Measurements from ENCODE around the gene RER1.
"Not testable (repeated sequence)": the region's sequence is repeated elsewhere in the genome, so short reads cannot be mapped to it uniquely, and the experiment has no call there.

Gene RER1

GRCh38 chr1:2431103-2431502, 39.5 kb downstream of the RER1 start:
- no peak for DNase-seq

DNA sequence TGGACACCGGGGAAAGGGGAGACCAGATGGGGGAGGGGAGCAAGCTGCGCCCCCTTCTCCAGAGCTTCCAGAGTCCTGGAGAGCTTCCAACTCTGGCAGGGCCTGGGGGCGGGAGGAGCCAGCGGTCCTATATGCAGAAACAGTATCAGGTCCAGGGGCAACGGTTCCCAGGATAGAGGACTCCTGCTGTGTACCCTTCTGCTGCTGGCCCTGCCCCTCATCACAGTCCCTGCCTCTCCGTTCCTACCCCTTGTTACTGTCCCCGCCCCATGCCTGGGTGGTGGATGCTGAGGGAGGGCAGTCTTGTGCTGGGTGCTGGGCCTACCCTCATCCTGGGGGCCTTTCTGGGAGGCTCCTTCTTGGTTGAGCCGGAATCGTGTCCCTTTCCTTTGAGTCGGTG, 39.9 kb downstream of the RER1 start:
- no peak for DNase-seq

- no peak for DNase-seq
Measured at GRCh38 chr1:2432441-2432844, 40.8 kb downstream of the RER1 start.

GRCh38 chr1:2433196-2433595, 41.6 kb downstream of the RER1 start:
- DNase-seq = no peak

- DNase-seq = no peak
Measured at GRCh38 chr1:2433936-2434655, 42.5 kb downstream of the RER1 start.

DNA sequence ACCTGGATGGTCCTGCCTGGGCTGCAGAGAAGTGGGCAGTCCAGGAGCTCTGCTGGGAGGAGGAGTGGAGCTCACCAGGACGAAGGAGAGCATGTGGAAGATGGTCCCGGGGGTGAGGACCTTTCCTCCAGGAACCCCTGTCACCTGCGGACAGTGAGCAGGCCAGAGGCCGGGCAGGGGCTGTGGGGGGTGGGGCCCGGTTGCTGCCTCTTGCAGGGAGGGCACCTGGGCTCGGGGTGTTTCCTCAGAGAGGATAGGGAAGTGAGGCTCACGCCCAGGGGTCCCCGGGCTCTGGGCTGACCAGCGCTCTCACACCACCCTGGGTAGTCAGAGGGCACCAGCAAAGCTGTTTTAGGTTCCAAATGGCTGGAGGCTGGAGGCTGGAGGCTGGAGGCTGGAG, 43.5 kb downstream of the RER1 start:
- no peak for DNase-seq

- DNase-seq = no peak
Measured at GRCh38 chr1:2435746-2436355, 44.2 kb downstream of the RER1 start.

- no peak for DNase-seq
Measured at GRCh38 chr1:2436876-2437275, 45.2 kb downstream of the RER1 start.

- no peak for DNase-seq
Measured at GRCh38 chr1:2437617-2438016, 46.0 kb downstream of the RER1 start.

- DNase-seq = no peak
Measured at GRCh38 chr1:2438038-2438437, 46.4 kb downstream of the RER1 start.

GRCh38 chr1:2438641-2439040, 47.0 kb downstream of the RER1 start:
- DNase-seq = no peak

GRCh38 chr1:2439369-2439768, 47.7 kb downstream of the RER1 start:
- no peak for DNase-seq

DNA sequence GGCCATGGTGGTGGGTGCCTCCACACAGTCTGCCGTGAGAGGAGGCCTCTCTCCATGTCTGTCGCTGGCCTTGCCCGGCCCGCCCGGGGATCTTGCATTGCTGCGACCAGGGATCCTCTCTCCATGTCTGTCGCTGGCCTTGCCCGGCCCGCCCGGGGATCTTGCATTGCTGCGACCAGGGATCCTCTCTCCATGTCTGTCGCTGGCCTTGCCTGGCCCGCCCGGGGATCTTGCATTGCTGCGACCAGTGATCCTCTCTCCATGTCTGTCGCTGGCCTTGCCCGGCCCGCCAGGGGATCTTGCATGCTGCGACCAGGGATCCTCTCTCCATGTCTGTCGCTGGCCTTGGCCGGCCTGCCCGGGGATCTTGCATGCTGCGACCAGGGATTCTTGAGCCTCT, 48.7 kb downstream of the RER1 start:
- not testable (repeated sequence) for DNase-seq

DNA sequence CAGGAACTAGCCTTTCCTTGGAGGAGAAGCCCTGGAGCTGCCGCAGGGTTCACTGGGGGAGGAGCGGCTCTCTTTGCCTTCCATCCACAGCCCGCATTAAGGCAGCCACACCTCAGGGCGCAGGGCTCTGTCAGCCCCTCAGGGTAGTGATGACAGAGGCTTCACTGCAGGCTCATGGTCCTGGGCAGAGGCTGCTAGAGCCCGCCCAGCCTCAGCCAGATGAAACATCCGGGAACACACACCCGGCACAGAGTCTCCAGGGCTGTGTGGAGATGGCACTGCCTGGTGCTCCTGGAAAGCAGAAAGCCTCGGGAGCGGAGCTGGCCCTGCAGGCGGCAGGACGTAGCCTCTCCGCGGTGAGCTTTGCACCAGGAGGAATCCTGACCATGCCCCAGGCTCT, 50.1 kb downstream of the RER1 start:
- DNase-seq = no peak

GRCh38 chr1:2442661-2443060, 51.0 kb downstream of the RER1 start:
- no peak for DNase-seq

DNA sequence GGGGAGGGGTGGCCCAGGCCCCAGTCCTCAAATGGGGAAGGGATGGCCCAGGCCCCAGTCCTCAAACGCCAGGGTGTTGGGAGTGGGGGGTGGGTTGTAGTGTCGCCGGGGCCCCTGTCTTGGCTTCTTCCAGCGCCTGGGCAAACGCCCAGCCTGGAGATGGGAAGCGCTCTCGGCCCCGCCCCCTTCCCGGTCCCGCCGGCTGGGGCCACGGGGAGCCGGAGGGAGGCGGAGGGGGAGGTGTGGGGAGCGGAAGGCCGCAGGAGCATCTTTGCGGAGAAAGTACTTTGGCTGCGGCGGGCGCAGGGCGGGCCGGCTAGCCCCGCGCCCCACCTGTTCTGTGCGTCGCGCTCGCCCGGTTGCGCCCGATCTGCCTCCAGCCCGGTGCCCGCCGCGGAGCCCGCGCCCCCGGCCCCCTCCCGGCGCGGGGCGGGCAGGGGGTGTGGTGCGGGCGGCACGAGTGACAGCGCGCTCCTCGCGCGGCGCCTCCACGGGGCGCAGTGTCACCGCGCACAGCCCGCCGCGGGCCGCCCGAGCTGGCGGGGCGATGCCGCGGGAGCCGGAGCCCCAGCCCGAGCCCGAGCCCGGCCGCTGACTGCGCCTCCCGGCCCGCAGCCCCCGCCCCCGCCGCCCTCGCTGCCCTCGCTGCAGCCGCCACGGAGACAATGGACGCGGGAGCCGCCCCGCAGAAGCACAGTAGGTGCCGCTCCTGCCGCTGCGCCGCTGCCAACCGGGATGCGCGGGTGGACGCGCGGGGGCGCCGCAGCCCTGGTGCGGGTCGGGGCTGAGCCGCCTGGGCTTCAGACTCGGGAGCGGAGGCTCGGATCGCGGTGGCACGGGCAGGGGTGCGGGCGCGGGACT, 51.9 kb downstream of the RER1 start:
- DNase-seq = no peak

GRCh38 chr1:2444138-2444591, 52.5 kb downstream of the RER1 start:
- DNase-seq = no peak

DNA sequence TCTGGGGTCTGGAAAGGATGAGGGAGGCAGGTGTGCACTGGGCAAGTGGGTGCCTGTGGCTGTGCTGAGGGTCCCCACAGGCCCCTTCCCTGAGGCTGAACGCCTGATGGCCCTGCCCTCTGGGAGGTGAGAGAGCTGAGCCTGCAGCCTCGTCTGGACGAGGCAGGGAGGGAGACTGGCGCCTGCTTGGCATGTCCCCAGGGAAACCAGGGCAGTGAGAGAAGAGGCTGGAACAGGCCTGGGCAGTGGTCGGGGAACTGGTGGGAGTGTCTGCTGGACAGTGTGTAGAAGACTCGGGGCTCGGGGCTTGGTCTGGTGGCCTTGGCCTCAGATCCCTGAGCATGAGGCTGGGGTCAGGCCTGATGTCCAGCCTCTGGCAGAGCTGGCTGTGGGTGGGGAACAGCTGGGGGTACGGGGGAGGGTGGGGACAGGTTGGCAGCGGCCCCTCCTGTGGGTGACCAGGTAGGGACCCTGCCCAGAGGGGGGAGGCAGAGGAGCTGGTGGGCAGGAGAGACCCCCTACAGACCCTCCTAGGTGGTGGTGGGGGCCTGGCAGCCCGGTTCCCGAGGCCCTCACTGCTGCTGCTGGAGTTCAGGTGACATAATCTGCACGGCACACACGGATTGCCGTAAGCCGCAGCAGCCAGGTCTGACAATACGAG, 53.7 kb downstream of the RER1 start:
- DNase-seq = no peak

DNA sequence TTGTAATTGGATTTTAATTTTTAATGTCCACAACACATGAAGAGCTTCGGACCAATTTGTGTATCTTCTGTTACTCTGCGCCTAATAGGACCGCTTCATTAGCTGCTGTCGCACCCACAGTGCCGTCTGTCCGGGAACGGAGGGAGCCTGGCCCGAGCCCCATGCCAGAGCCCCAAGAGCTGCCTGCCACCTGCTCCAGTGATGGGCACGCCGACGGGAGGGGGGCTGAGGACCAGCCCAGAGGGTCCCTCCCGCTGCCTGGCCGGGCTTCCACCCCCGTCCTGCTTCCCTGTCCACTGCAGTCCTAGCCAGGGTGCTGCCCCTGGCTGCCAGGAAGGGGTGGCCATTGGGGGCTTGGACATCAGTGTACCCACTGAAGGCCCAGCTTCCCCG, 54.2 kb downstream of the RER1 start:
- no peak for DNase-seq

DNA sequence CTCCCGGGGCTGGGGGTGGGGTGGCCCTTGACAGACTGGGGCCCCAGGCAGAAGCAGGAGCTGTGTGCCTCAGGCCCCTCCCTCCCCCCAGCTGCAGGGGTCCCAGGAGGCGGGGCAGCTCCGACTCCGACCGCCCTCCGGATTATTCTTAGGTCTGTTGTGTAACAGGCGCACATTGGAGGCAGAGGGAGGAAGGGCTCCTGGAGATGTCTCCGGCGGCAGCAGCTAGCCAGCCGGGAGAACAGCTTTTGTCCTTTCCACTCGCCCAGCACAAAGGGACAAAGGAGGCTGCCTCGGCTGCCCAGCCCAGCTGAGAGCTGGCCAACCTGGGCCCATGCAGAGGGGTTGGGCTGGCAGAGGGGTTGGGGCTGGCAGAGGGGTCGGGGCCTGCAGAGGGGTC, 54.8 kb downstream of the RER1 start:
- no peak for DNase-seq

- DNase-seq = no peak
Measured at GRCh38 chr1:2446861-2447260, 55.2 kb downstream of the RER1 start.

- DNase-seq = no peak
Measured at GRCh38 chr1:2447276-2448097, 55.8 kb downstream of the RER1 start.

- DNase-seq = no peak
Measured at GRCh38 chr1:2448098-2448445, 56.4 kb downstream of the RER1 start.

Measured in activated effector memory CD4-positive, alpha-beta T cell treated with Interleukin-2 at 50 U/mL for 16 hours (primary cell).